SK-N-MC (cell line): Measurements from ENCODE around the gene SLC9A1.

Experiments used
- EZH2 ChIP-seq: fragments of 200-600 bp; sonication (generic); IDR thresholded peaks from one replicate; pipeline ENCODE4 v1.6.1; 2017; ENCODE audit warnings: antibody characterized with exemption
- POLR2AphosphoS5 ChIP-seq: IDR thresholded peaks from 2 replicates; pipeline ENCODE4 v1.6.1; 2012; ENCODE audit warnings: mild to moderate bottlenecking, low read depth, low read length, borderline replicate concordance

GRCh38 chr1:27109103-27109822 lies 45.7 kb downstream of the SLC9A1 start:
- no peak for TF ChIP-seq EZH2
- TF ChIP-seq POLR2AphosphoS5, result no peak
